ENCODE measurements around the gene GUCY2D. TPM values are rescaled to one million over a fixed set of nuclear protein-coding genes. Genes with fewer than 3 reads are reported as not detected.

Gene GUCY2D
- polyA plus RNA-seq, 1 donor (not counting 4 experiments of a cell fraction or from before 2014, with no cell fraction given), result 0.25 TPM

- Histone ChIP-seq H3K27ac (ENCODE audit: control insufficient read depth, insufficient read depth, low read length) (no peak overlapping the region), H3K4me2 (ENCODE audit: control insufficient read depth, extremely low read depth, insufficient read depth, low read depth, low read length) (peak overlapping the region; percentile 83), H3K9me1 (ENCODE audit: control insufficient read depth, extremely low read depth, insufficient read depth, low read length) (no peaks in the 10 kb centered on the region), H3K27me3 (ENCODE audit: control insufficient read depth, extremely low read depth, insufficient read depth, low read length) (peaks cover 14% of the 10 kb centered on the region), H4K20me1 (ENCODE audit: control insufficient read depth, extremely low read depth, insufficient read depth, low read length) (no peaks in the 10 kb centered on the region), H3K36me3 (ENCODE audit: control insufficient read depth in 2 of 2, extremely low read depth in 1 of 2, insufficient read depth in 2 of 2, low read length in 2 of 2) (no peaks in the 10 kb centered on the region), H2AFZ (ENCODE audit: control insufficient read depth, low read length) (peak overlapping the region; percentile 50), H3K79me2 (ENCODE audit: control insufficient read depth, insufficient read depth, low read length) (no peaks in the 10 kb centered on the region), H3K4me1 (ENCODE audit: control insufficient read depth, extremely low read depth, insufficient read depth, low read length) (peaks cover 18% of the 10 kb centered on the region), H3K9ac (ENCODE audit: control insufficient read depth, extremely low read depth, insufficient read depth, low read length) (no peak overlapping the region), H3K4me3 (ENCODE audit: control insufficient read depth in 2 of 3, extremely low read depth in 1 of 3, insufficient read depth in 2 of 3, low read depth in 1 of 3, low read length in 3 of 3) (peak overlapping the region in 2 of 3 experiments; percentile 22 to 58), H3K9me3 (ENCODE audit: control insufficient read depth, low read depth, low read length) (no peaks in the 10 kb centered on the region)
- dilution Hi-C loops (cut with MboI; ENCODE audit: extremely low pct_ligation_motif_present, low sequenced_read_pairs), result no loop called here
- TF ChIP-seq CTCF (optimal IDR thresholded peaks at IDR 0.05 in 1 of 3, IDR thresholded peaks at IDR 0.05 in 1 of 3, conservative IDR thresholded peaks at IDR 0.05 in 1 of 3; ENCODE audit: extremely low read depth in 1 of 3, insufficient read depth in 2 of 3, low read length in 3 of 3) (no peak), EZH2 (IDR thresholded peaks at IDR 0.05; ENCODE audit: low read length) (no peak)
- FAIRE-seq (no peak), DNase-seq (ENCODE audit: low read depth, low spot score) (no peak)
Measured at GRCh38 chr17:8062435-8062806, 60.0 kb downstream of the GUCY2D start.

- Histone ChIP-seq H3K9me3 (ENCODE audit: control insufficient read depth, low read depth, low read length) (no peaks in the 10 kb centered on the region), H3K79me2 (ENCODE audit: control insufficient read depth, insufficient read depth, low read length) (no peaks in the 10 kb centered on the region), H3K27ac (ENCODE audit: control insufficient read depth, insufficient read depth, low read length) (no peak overlapping the region), H3K27me3 (ENCODE audit: control insufficient read depth, extremely low read depth, insufficient read depth, low read length) (peaks cover 14% of the 10 kb centered on the region), H2AFZ (ENCODE audit: control insufficient read depth, low read length) (peak overlapping the region; percentile 50), H3K4me2 (ENCODE audit: control insufficient read depth, extremely low read depth, insufficient read depth, low read depth, low read length) (peak overlapping the region; percentile 83), H3K36me3 (ENCODE audit: control insufficient read depth in 2 of 2, extremely low read depth in 1 of 2, insufficient read depth in 2 of 2, low read length in 2 of 2) (no peaks in the 10 kb centered on the region), H3K9ac (ENCODE audit: control insufficient read depth, extremely low read depth, insufficient read depth, low read length) (peak overlapping the region; percentile 24), H3K4me3 (ENCODE audit: control insufficient read depth in 2 of 3, extremely low read depth in 1 of 3, insufficient read depth in 2 of 3, low read depth in 1 of 3, low read length in 3 of 3) (peak overlapping the region in 2 of 3 experiments; percentile 22 to 58), H3K9me1 (ENCODE audit: control insufficient read depth, extremely low read depth, insufficient read depth, low read length) (no peaks in the 10 kb centered on the region), H4K20me1 (ENCODE audit: control insufficient read depth, extremely low read depth, insufficient read depth, low read length) (no peaks in the 10 kb centered on the region), H3K4me1 (ENCODE audit: control insufficient read depth, extremely low read depth, insufficient read depth, low read length) (peaks cover 13% of the 10 kb centered on the region)
- DNase-seq (ENCODE audit: low read depth, low spot score), result no peak
- TF ChIP-seq EZH2 (IDR thresholded peaks at IDR 0.05; ENCODE audit: low read length), result peak; percentile 31
- TF ChIP-seq CTCF (optimal IDR thresholded peaks at IDR 0.05 in 1 of 3, IDR thresholded peaks at IDR 0.05 in 1 of 3, conservative IDR thresholded peaks at IDR 0.05 in 1 of 3; ENCODE audit: extremely low read depth in 1 of 3, insufficient read depth in 2 of 3, low read length in 3 of 3), result no peak
- dilution Hi-C loops (cut with MboI; ENCODE audit: extremely low pct_ligation_motif_present, low sequenced_read_pairs), result no loop called here
- FAIRE-seq, result peak; percentile 77
Measured at GRCh38 chr17:8062807-8063483, 60.5 kb downstream of the GUCY2D start.

All from keratinocyte (primary cell).